WTC11 (cell line): ENCODE results near the gene UBE2V1.

Source experiments
- CBFB ChIP-seq: sonication (generic); formaldehyde crosslinking; IDR thresholded peaks from 2 replicates; pipeline ENCODE4 v1.8.1; 2022; ENCODE audit warnings: mild to moderate bottlenecking, low read depth, missing genetic modification reagents
- CREB1 ChIP-seq: sonication (generic); formaldehyde crosslinking; IDR thresholded peaks from 2 replicates; pipeline ENCODE4 v1.8.0; 2023; ENCODE audit warnings: mild to moderate bottlenecking, missing genetic modification reagents
- ELF4 ChIP-seq: sonication (generic); formaldehyde crosslinking; IDR thresholded peaks from 2 replicates; pipeline ENCODE4 v1.8.1; 2022; ENCODE audit warnings: low read depth, mild to moderate bottlenecking, moderate library complexity, missing genetic modification reagents
- JUN ChIP-seq: sonication (generic); formaldehyde crosslinking; IDR thresholded peaks from 2 replicates; pipeline ENCODE4 v1.8.0; 2023; ENCODE audit warnings: mild to moderate bottlenecking, missing genetic modification reagents
- NFATC4 ChIP-seq: fragments of 250-450 bp; sonication (Bioruptor Pico); IDR thresholded peaks from 2 replicates; pipeline ENCODE4 v1.9.0; 2021; ENCODE audit warnings: mild to moderate bottlenecking
- ZNF121 ChIP-seq: sonication (generic); formaldehyde crosslinking; IDR thresholded peaks from 2 replicates; pipeline ENCODE4 v1.8.0; 2023; ENCODE audit warnings: missing genetic modification reagents
- ZNF138 ChIP-seq: sonication (generic); formaldehyde crosslinking; conservative IDR thresholded peaks from 2 replicates; pipeline ENCODE4 v1.8.1; 2022; ENCODE audit warnings: mild to moderate bottlenecking, moderate library complexity, missing genetic modification reagents
- ZNF263 ChIP-seq: sonication (generic); formaldehyde crosslinking; IDR thresholded peaks from 2 replicates; pipeline ENCODE4 v1.8.1; 2022; ENCODE audit warnings: low read depth, mild to moderate bottlenecking, moderate library complexity, missing genetic modification reagents
- TF ChIP-seq, protein P1 (sequence below): sonication (generic); formaldehyde crosslinking; IDR thresholded peaks from 2 replicates; pipeline ENCODE4 v1.8.1; 2023; ENCODE audit warnings: mild to moderate bottlenecking, missing genetic modification reagents
- TF ChIP-seq, protein P2 (sequence below): fragments of 200-600 bp; IDR thresholded peaks from 2 replicates; pipeline ENCODE4 v1.8.0; 2022; ENCODE audit warnings: antibody characterized with exemption
- TF ChIP-seq, protein P3 (sequence below): sonication (generic); formaldehyde crosslinking; IDR thresholded peaks from 2 replicates; pipeline ENCODE4 v1.8.0; 2022; ENCODE audit warnings: mild to moderate bottlenecking, missing genetic modification reagents
- TF ChIP-seq, protein P4 (sequence below): sonication (generic); formaldehyde crosslinking; IDR thresholded peaks from 2 replicates; pipeline ENCODE4 v1.8.0; 2022; ENCODE audit warnings: mild to moderate bottlenecking, missing genetic modification reagents
- TF ChIP-seq, protein P5 (sequence below): sonication (generic); formaldehyde crosslinking; IDR thresholded peaks from 2 replicates; pipeline ENCODE4 v1.8.1; 2023; ENCODE audit warnings: mild to moderate bottlenecking, missing genetic modification reagents, moderate library complexity
- TF ChIP-seq, protein P6 (sequence below): sonication (generic); formaldehyde crosslinking; IDR thresholded peaks from 2 replicates; pipeline ENCODE4 v1.8.0; 2022; ENCODE audit warnings: missing genetic modification reagents

DNA sequence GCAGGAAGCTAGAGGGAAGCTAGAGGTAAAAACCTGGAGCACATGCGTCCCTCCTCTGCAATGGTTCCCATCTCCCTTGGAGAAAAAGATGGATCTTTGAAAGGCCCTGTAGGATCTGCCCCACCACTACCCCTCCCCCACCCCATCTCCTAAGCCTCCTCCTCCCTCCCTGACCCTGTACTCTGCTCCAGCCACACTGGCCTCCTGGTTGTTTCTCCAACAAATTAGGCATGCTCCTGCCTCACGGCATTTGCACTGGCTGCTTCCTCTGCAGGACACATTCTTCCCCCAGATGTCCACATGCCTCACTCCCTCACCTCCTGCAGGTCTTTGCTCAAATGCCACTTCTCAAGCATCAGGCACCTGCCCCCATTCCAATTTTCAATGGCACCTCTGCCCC is 45.5 kb downstream of the UBE2V1 start:
- TF ChIP-seq, protein P1, sequence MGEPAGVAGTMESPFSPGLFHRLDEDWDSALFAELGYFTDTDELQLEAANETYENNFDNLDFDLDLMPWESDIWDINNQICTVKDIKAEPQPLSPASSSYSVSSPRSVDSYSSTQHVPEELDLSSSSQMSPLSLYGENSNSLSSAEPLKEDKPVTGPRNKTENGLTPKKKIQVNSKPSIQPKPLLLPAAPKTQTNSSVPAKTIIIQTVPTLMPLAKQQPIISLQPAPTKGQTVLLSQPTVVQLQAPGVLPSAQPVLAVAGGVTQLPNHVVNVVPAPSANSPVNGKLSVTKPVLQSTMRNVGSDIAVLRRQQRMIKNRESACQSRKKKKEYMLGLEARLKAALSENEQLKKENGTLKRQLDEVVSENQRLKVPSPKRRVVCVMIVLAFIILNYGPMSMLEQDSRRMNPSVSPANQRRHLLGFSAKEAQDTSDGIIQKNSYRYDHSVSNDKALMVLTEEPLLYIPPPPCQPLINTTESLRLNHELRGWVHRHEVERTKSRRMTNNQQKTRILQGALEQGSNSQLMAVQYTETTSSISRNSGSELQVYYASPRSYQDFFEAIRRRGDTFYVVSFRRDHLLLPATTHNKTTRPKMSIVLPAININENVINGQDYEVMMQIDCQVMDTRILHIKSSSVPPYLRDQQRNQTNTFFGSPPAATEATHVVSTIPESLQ (CRISPR knock-in tag) = no peak
- TF ChIP-seq, protein P2, sequence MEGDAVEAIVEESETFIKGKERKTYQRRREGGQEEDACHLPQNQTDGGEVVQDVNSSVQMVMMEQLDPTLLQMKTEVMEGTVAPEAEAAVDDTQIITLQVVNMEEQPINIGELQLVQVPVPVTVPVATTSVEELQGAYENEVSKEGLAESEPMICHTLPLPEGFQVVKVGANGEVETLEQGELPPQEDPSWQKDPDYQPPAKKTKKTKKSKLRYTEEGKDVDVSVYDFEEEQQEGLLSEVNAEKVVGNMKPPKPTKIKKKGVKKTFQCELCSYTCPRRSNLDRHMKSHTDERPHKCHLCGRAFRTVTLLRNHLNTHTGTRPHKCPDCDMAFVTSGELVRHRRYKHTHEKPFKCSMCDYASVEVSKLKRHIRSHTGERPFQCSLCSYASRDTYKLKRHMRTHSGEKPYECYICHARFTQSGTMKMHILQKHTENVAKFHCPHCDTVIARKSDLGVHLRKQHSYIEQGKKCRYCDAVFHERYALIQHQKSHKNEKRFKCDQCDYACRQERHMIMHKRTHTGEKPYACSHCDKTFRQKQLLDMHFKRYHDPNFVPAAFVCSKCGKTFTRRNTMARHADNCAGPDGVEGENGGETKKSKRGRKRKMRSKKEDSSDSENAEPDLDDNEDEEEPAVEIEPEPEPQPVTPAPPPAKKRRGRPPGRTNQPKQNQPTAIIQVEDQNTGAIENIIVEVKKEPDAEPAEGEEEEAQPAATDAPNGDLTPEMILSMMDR = no peak
- TF ChIP-seq, protein P3, sequence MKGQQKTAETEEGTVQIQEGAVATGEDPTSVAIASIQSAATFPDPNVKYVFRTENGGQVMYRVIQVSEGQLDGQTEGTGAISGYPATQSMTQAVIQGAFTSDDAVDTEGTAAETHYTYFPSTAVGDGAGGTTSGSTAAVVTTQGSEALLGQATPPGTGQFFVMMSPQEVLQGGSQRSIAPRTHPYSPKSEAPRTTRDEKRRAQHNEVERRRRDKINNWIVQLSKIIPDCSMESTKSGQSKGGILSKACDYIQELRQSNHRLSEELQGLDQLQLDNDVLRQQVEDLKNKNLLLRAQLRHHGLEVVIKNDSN (CRISPR knock-in tag) = no peak
- no peak for TF ChIP-seq ZNF138
- TF ChIP-seq, protein P4, sequence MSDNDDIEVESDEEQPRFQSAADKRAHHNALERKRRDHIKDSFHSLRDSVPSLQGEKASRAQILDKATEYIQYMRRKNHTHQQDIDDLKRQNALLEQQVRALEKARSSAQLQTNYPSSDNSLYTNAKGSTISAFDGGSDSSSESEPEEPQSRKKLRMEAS (CRISPR knock-in tag) = no peak
- TF ChIP-seq ZNF121 = no peak
- no peak for TF ChIP-seq NFATC4 (CRISPR knock-in tag)
- no peak for TF ChIP-seq ELF4 (CRISPR knock-in tag)
- no peak for TF ChIP-seq CREB1
- TF ChIP-seq, protein P5, sequence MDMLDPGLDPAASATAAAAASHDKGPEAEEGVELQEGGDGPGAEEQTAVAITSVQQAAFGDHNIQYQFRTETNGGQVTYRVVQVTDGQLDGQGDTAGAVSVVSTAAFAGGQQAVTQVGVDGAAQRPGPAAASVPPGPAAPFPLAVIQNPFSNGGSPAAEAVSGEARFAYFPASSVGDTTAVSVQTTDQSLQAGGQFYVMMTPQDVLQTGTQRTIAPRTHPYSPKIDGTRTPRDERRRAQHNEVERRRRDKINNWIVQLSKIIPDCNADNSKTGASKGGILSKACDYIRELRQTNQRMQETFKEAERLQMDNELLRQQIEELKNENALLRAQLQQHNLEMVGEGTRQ = no peak
- no peak for TF ChIP-seq JUN (CRISPR knock-in tag)
- no peak for TF ChIP-seq CBFB (CRISPR knock-in tag)
- TF ChIP-seq, protein P6, sequence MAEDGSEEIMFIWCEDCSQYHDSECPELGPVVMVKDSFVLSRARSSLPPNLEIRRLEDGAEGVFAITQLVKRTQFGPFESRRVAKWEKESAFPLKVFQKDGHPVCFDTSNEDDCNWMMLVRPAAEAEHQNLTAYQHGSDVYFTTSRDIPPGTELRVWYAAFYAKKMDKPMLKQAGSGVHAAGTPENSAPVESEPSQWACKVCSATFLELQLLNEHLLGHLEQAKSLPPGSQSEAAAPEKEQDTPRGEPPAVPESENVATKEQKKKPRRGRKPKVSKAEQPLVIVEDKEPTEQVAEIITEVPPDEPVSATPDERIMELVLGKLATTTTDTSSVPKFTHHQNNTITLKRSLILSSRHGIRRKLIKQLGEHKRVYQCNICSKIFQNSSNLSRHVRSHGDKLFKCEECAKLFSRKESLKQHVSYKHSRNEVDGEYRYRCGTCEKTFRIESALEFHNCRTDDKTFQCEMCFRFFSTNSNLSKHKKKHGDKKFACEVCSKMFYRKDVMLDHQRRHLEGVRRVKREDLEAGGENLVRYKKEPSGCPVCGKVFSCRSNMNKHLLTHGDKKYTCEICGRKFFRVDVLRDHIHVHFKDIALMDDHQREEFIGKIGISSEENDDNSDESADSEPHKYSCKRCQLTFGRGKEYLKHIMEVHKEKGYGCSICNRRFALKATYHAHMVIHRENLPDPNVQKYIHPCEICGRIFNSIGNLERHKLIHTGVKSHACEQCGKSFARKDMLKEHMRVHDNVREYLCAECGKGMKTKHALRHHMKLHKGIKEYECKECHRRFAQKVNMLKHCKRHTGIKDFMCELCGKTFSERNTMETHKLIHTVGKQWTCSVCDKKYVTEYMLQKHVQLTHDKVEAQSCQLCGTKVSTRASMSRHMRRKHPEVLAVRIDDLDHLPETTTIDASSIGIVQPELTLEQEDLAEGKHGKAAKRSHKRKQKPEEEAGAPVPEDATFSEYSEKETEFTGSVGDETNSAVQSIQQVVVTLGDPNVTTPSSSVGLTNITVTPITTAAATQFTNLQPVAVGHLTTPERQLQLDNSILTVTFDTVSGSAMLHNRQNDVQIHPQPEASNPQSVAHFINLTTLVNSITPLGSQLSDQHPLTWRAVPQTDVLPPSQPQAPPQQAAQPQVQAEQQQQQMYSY (CRISPR knock-in tag) = no peak
- no peak for TF ChIP-seq ZNF263
